GM21576 (cell line): ENCODE results near the gene S100A6.
A peak's percentile ranks its signal among the peaks of the same experiment; 100 is the strongest.
"Not testable (repeated sequence)": the region's sequence is repeated elsewhere in the genome, so short reads cannot be mapped to it uniquely, and the experiment has no call there.

Experiments used
- ATAC-seq: cut with Tn5 transposase; IDR thresholded peaks from one replicate; pipeline ENCODE4 v1.9.1; 2021; ENCODE audit warnings: mild to moderate bottlenecking, moderate library complexity; ENCODE audit not compliant: unreplicated experiment

Gene S100A6

DNA sequence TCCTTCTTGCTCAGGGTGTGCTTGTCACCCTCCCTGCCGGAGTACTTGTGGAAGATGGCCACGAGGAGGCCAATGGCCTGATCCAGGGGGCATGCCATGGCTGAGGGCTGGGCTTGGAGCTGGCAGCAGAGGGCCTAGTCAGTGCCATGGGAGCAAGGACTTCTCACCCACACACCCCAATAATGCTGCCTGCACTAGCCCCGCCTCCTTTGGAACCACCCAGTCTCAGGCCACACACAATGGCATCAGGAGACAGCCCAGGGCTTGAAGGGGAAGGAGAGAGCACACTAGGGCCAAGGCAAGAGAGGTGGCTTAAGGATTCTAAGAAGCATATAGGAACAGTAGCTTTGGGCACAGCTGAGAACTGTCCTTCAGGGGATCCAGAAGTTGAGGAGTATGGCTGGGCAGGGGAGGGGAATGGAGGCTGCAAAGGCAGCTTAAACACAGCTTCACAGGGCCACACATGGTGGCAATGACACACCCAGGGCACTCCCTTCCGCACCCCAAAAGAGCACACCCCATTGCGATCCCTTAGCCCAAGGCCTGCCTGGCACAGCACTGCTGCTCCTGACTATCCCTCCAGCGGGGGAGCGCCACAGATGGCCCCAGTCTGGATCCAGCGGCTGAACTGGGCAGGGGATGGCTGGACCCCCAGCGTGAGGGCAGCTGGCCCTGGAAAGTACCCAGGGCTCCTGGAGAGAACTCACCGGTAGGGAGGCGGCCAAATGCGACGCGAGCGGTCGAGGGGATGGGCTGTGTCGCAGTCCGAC, at the start of gene S100A6:
Gene S100A6 (minus strand): TSS at position 750 of the 770 bp plus-strand sequence. CDS start 652 bp downstream, at position 98.
- ATAC-seq = no peak

DNA sequence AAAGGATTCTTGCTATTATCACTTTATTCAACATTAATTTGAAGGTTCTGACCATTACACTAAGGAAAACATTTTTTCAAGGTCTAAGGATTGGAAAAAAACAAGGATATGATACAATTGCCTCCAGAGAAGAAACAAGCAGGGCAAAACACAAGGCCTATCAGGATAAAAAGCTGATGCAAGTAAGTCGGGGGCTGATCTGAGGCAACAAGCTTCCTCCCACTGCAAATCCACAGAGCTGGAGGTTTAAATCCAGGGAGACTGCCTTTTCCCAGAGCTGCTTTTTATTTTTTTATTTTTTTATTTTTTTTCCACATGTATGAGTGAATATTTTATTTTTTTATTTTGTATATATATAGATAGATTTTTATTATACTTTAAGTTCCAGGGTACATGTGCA, 49.2 kb upstream of the S100A6 start:
- ATAC-seq = no peak

DNA sequence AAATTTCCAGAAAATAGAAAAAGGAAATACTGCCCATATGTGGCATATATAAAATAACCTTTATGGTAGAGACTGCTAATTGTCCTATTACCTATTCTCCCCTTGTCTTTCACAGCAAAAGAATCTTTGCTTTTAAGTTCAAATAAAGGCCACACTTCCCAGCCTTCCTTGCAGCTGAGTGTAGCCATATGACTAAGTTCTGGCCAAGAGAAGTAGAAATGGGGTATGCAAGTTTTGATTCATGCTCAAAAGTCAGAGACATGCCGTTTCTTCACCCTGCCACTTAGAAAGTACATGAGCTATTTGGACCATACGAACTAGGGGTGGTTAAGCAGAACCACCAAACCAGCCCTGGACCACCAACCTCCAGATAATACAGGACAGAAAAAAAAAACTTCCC, 48.2 kb upstream of the S100A6 start:
- ATAC-seq = no peak

DNA sequence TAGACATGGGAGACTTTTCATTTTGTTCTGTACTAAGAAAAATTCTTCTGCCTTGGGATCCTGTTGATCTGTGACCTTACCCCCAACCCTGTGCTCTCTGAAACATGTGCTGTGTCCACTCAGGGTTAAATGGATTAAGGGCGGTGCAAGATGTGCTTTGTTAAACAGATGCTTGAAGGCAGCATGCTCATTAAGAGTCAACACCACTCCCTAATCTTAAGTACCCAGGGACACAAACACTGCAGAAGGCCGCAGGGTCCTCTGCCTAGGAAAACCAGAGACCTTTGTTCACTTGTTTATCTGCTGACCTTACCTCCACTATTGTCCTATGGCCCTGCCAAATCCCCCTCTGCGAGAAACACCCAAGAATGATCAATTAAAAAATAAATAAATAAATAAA, 47.7 kb upstream of the S100A6 start:
- not testable (repeated sequence) for ATAC-seq

DNA sequence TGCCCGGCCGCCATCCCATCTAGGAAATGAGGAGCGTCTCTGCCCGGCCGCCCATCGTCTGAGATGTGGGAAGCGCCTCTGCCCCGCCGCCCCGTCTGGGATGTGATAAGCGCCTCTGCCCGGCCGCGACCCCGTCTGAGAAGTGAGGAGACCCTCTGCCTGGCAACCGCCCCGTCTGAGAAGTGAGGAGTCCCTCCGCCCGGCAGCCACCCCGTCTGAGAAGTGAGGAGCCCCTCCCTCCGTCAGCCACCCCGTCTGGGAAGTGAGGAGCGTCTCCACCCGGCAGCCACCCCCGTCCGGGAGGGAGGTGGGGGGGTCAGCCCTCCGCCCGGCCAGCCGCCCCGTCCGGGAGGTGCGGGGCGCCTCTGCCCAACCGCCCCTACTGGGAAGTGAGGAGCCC, 47.0 kb upstream of the S100A6 start:
- not testable (repeated sequence) for ATAC-seq

GRCh38 chr1:153578936-153579335, 43.1 kb upstream of the S100A6 start:
- no peak for ATAC-seq

GRCh38 chr1:153578490-153578889, 42.7 kb upstream of the S100A6 start:
- ATAC-seq = no peak

DNA sequence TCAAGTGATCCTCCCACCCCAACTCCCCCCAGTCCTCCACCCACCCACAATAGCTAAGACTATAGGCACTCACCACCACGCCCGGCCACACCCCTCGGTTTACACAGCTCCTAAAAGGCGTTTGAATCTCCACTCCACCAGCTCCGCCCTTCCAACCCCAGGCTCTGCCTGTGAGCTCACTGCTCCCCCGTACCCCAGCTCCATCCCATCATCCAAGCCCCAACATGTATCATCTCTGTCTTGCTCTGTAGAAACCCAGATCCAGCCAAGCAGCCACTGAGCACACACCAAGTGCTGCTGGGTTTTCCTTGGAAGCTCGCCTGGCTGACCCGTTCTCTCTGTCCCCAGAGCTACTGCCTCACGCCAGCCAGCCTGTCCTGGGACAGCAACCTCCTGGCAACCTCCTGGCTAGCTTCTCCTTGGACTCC, 41.8 kb upstream of the S100A6 start:
- ATAC-seq = no peak

GRCh38 chr1:153577138-153577537, 41.3 kb upstream of the S100A6 start:
- no peak for ATAC-seq

DNA sequence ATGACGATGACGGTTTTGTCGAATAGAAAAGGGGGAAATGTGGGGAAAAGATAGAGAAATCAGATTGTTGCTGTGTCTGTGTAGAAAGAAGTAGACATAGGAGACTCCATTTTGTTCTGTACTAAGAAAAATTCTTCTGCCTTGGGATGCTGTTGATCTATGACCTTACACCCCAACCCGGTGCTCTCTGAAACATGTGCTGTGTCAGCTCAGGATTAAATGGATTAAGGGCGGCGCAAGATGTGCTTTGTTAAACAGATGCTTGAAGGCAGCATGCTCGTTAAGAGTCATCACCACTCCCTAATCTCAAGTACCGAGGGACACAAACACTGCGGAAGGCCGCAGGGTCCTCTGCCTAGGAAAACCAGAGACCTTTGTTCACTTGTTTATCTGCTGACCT, 39.7 kb upstream of the S100A6 start:
- ATAC-seq = not testable (repeated sequence)

DNA sequence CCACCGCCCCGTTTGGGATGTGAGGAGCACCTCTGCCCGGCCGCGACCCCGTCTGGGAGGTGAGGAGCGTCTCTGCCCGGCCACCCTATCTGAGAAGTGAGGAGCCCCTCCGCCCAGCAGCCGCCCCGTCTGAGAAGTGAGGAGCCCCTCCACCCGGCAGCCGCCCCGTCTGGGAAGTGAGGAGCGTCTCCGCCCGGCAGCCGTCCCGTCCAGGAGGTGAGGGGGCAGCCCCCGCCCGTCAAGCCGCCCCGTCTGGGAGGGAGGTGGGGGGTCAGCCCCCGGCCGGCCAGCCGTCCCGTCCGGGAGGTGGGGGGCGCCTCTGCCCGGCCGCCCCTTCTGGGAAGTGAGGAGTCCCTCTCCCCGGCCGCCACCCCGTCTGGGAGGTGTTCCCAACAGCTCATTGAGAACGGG, 39.3 kb upstream of the S100A6 start:
- not testable (repeated sequence) for ATAC-seq

- ATAC-seq = no peak
Observed at GRCh38 chr1:153573351-153573750, 37.6 kb upstream of the S100A6 start.

GRCh38 chr1:153572569-153573015, 36.8 kb upstream of the S100A6 start:
- peak; percentile 81 for ATAC-seq

- no peak for ATAC-seq
Observed at GRCh38 chr1:153571706-153572105, 35.9 kb upstream of the S100A6 start.

- no peak for ATAC-seq
Observed at GRCh38 chr1:153570874-153571273, 35.1 kb upstream of the S100A6 start.

DNA sequence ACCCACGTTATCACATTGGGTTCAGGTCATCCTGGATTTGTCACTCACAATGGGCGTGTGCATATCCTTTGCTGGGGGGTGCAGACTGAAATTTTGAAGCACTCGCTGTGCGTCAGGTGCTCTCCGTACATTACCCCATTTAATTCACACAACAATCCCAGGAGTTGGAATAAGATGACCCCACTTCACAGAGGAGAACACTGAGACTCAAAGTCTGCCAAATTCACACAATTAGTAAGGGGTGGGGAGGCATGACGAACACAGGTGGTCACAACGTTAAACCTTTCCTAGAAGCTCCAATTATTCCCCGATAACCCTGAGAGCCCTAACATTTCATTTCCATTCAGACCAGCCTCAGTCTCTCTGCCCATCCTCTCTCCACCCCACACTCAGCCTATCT, 33.7 kb upstream of the S100A6 start:
- no peak for ATAC-seq

DNA sequence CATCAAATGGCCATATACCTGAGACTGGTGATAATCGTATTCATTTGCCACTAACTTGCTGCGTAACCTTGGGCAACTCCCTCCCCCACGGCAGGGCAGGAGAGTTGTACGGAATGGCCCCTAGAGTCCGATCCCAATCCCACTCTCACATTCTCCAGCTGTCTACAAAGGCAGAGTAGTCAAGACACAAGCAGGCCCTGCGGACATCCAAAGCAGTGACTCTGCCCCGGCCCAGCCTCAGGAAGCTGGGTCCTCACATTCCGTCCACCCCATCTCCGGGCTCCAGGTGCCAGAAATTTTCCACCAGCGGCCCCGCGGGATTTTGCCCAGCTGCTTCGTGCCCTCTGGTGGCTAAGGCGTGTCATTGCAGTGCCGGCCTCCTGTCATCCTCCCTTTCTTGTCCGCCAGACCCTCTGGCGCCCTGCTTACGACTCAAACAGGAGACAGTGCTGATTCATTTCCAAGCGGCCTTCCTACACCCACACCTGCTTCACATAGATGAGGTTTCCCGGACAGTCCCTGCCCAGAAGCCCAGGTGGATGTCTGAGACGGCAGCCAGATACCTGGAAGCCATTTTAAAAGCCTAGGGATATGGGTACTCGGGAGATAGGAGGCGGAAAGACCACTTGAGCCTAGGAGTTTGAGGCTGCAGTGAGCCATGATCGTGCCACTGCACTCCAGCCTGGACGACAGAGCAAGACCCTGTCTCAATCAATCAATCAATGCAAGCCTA, 32.7 kb upstream of the S100A6 start:
- no peak for ATAC-seq

DNA sequence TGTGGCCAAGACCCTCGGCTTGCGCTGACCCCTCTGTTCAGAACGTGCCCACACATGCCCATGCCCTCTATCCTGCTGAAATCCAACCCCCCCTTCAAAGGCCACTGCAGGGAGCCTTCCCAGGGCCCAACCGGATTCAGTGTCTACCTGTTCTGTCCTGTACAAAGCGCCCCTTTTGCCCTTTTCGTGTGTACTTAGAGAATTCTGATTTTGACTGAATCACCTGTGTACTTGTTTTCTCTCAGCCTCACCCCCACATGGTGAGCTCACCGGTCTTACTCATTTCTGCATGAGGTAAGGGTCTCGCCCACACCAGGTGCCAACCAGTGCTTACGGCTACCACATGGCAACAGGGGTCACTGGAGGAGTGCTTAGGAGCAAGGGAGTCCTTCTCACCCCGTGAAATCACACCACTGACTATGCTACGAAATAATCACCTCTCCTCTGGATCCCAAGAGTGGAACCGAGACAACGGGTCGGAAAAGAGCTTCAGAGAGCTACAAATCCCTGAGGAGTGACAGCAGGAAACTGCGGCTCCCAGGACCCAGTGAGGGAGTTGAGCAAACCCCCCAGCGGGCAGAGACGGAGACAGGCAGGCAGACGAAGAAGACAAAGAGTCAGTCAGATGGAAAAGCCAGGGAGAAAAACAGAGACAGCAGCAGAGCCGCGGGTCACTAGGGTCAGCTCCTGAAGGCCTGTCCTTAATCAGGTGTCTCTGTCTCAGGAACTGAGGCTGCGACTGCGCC, 32.0 kb upstream of the S100A6 start:
- ATAC-seq = no peak

DNA sequence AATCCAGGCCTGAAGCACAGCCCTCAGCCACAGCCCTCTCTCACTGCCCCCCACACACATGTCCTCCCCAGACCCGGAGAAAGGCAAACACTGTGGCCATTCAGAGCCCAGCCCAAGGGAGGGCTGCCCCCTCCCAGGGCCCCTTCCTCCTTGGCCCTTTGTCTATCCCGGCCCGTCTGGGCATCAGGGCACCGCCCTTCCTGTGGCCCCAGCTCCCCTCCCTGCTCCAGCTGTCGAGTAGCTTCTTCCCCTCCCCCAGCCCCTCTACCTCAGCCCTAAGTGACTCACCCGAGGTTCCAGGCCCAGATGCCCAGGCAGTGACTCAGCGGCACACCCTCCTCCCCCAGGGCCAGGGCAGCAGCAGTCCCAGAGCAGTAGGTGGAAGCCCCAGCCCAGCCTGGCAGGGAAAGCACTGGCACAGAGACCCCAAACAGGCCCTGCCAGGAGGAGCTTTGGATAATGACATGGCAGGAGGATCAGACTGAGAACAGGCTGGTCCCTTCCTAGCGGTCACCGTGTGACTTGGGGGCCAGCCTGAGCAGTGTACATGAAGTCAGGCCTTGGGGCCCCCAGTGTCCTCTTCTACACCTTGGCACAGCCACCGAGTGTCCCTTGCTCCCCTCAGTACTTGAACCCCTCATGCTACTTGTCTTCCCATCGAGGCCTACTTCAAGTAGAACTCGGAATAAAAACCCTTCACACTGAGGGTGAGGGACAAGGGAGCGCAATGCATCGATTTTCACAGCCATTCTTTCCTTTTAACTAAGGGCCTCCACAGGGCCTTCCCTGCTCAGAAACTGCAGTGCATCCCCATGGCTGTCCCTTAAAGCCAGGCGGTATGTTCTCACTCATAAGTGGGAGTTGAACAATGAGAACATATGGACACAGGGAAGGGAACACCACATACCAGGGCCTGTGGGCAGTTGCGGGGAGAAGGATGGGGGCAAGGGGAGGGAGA, 30.9 kb upstream of the S100A6 start:
- ATAC-seq = no peak
